Stomach (tissue), 4 donors: ENCODE measurements around the gene CACFD1.

Experiments
- POLR2A ChIP-seq, 4 donors: fragments of 450-650 bp; IDR thresholded peaks; one replicate each; pipeline ENCODE4 v1.6.1; 2016; ENCODE audit warnings: antibody characterized with exemption in 4 of 4, control low read depth in 2 of 4, mild to moderate bottlenecking in 1 of 4, moderate library complexity in 1 of 4
- POLR2AphosphoS5 ChIP-seq, 3 donors: sonication (generic); formaldehyde crosslinking; IDR thresholded peaks; one replicate each; pipeline ENCODE4 v1.6.1; 2016; ENCODE audit warnings: antibody characterized with exemption in 3 of 3
- TF ChIP-seq, protein P1 (sequence below), 7 experiments: fragments of 450-650 bp in 4 of 7; fragments of 200-600 bp in 3 of 7; sonication (generic) in 3 of 7; IDR thresholded peaks; one replicate each; pipeline ENCODE4 v1.5.1; 2016 to 2019; ENCODE audit warnings: antibody characterized with exemption in 7 of 7, control low read depth in 2 of 7, mild to moderate bottlenecking in 1 of 7

DNA sequence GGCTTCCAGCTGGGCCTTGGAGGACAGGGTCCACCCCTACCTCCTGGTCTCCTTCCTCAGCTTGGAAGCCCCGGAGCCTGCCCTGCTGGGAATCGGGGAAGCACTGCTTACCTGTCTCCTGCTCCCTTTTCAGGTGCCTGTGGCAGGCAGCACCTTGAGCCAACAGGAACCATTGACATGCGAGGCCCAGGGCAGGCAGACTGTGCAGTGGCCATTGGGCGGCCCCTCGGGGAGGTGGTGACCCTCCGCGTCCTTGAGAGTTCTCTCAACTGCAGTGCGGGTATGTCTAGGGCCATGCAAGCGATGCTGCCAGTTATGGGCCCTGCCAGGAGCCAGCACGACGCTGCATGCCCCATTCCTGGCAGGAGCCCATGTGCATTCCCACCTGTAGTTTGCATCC lies 3.8 kb upstream of the CACFD1 start:
- no peak for TF ChIP-seq POLR2AphosphoS5 (IDR thresholded peaks at IDR 0.05)
- TF ChIP-seq, protein P1, sequence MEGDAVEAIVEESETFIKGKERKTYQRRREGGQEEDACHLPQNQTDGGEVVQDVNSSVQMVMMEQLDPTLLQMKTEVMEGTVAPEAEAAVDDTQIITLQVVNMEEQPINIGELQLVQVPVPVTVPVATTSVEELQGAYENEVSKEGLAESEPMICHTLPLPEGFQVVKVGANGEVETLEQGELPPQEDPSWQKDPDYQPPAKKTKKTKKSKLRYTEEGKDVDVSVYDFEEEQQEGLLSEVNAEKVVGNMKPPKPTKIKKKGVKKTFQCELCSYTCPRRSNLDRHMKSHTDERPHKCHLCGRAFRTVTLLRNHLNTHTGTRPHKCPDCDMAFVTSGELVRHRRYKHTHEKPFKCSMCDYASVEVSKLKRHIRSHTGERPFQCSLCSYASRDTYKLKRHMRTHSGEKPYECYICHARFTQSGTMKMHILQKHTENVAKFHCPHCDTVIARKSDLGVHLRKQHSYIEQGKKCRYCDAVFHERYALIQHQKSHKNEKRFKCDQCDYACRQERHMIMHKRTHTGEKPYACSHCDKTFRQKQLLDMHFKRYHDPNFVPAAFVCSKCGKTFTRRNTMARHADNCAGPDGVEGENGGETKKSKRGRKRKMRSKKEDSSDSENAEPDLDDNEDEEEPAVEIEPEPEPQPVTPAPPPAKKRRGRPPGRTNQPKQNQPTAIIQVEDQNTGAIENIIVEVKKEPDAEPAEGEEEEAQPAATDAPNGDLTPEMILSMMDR (IDR thresholded peaks at IDR 0.05) = no peak
- TF ChIP-seq POLR2A (IDR thresholded peaks at IDR 0.05) = no peak
